ENCODE measurements around the gene TFF3. TPM values are rescaled to one million over a fixed set of nuclear protein-coding genes. Genes with fewer than 3 reads are reported as not detected.

The TFF3 gene
- total RNA-seq, 2 donors from 2014 or later: 2,373 to 4,154 TPM

- Histone ChIP-seq H3K4me3 (no peak overlapping the region), H3K9me3 (no peaks in the 10 kb centered on the region), H3K9ac (ENCODE audit: low read depth in 2 of 2, low read length in 2 of 2) (no peak overlapping the region), H3K36me3 (no peaks in the 10 kb centered on the region), H3K4me1 (no peaks in the 10 kb centered on the region), H3K27ac (no peak overlapping the region), H3K27me3 (no peaks in the 10 kb centered on the region)
- TF ChIP-seq, protein P1, sequence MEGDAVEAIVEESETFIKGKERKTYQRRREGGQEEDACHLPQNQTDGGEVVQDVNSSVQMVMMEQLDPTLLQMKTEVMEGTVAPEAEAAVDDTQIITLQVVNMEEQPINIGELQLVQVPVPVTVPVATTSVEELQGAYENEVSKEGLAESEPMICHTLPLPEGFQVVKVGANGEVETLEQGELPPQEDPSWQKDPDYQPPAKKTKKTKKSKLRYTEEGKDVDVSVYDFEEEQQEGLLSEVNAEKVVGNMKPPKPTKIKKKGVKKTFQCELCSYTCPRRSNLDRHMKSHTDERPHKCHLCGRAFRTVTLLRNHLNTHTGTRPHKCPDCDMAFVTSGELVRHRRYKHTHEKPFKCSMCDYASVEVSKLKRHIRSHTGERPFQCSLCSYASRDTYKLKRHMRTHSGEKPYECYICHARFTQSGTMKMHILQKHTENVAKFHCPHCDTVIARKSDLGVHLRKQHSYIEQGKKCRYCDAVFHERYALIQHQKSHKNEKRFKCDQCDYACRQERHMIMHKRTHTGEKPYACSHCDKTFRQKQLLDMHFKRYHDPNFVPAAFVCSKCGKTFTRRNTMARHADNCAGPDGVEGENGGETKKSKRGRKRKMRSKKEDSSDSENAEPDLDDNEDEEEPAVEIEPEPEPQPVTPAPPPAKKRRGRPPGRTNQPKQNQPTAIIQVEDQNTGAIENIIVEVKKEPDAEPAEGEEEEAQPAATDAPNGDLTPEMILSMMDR (IDR thresholded peaks at IDR 0.05): no peak
- no peak for DNase-seq
- intact Hi-C loops (cut with DNase I): no loop called here
Observed at GRCh38 chr21:42271065-42271464, 44.1 kb downstream of the TFF3 start.

- Histone ChIP-seq H3K9ac (ENCODE audit: low read depth in 2 of 2, low read length in 2 of 2) (no peak overlapping the region), H3K27ac (no peak overlapping the region), H3K36me3 (no peaks in the 10 kb centered on the region), H3K4me1 (no peaks in the 10 kb centered on the region), H3K4me3 (no peak overlapping the region), H3K9me3 (no peaks in the 10 kb centered on the region), H3K27me3 (no peaks in the 10 kb centered on the region)
- no peak for DNase-seq
- intact Hi-C loops (cut with DNase I): no loop called here
- TF ChIP-seq, protein P1 (IDR thresholded peaks at IDR 0.05): no peak
Observed at GRCh38 chr21:42269386-42269785, 45.8 kb downstream of the TFF3 start.

DNA sequence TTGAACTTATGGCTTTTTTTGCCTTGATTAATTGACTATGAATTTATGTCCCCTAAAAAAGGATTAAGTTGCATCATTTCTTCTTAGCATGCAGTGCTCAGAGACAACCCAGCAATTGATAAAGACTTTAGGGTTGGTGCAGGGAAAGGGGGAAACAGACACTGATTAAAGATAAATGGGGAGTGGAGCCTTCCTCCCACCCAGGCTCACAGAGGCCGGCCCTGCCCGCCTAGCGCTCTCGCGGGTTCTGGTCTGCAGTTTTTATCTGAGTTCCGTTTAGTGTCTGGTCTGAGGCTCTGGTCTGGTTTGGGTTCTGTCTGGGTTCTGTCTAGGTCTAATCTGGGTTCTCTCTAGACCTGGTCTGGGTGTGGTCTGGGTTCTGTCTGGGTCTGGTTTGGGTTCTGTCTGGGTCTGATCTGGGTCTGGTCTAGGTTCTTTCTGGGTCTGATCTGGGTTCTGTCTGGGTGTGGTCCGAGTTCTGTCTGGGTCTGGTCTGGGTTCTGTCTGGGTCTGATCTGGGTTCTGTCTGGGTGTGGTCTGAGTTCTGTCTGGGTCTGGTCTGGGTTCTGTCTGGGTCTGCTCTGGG is 48.1 kb downstream of the TFF3 start:
- TF ChIP-seq, protein P1 (IDR thresholded peaks at IDR 0.05): no peak
- intact Hi-C loops (cut with DNase I): no loop called here
- no peak for DNase-seq

DNA sequence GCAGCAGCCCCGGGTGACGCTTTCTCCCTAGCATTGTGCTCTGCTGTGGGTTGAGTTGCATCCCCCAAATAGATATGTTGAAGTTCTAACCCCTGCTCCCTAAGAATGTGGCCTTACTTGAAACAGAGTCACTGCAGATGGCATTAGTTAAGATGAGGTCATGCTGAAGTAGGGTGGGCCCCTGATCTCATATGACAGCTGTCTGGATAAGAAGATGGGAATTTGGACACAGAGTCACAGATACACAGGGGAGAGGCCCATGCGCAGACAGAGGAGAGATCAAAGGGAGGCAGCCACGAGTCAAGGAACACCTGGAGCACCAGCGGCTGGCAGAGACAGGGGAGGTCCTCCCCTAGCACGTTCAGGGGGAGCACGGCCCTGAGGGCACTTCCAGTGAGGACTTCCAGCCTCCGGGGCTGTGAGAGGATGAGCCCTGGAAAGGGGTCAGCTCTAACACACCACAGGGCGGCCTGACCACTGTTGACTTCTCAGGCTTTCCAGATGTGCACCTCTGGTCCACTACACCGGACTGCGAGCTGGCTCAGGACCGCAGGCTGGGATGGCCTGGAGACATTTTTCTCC is 49.9 kb downstream of the TFF3 start:
- Histone ChIP-seq H3K36me3 (no peaks in the 10 kb centered on the region), H3K27ac (no peak overlapping the region), H3K9ac (ENCODE audit: low read depth in 2 of 2, low read length in 2 of 2) (no peak overlapping the region), H3K4me1 (no peaks in the 10 kb centered on the region), H3K9me3 (no peaks in the 10 kb centered on the region), H3K27me3 (no peaks in the 10 kb centered on the region), H3K4me3 (no peak overlapping the region)
- no peak for DNase-seq
- TF ChIP-seq, protein P1 (IDR thresholded peaks at IDR 0.05): no peak
- intact Hi-C loops (cut with DNase I): no loop called here

More for the DNA sequence above, 48.1 kb downstream of the TFF3 start:
- Histone ChIP-seq H3K27me3 (no peaks in the 10 kb centered on the region), H3K9me3 (no peaks in the 10 kb centered on the region), H3K27ac (no peak overlapping the region), H3K9ac (ENCODE audit: low read depth in 2 of 2, low read length in 2 of 2) (peak overlapping the region in 1 of 2 donors; percentile 18), H3K4me3 (no peak overlapping the region), H3K36me3 (no peaks in the 10 kb centered on the region), H3K4me1 (no peaks in the 10 kb centered on the region)

GRCh38 chr21:42264245-42265195 is 50.7 kb downstream of the TFF3 start:
- no peaks in the 10 kb centered on the region for H3K27me3 ChIP-seq
- no peak for DNase-seq
- no peaks in the 10 kb centered on the region for H3K9me3 ChIP-seq
- no peaks in the 10 kb centered on the region for H3K36me3 ChIP-seq
- no peak overlapping the region for H3K4me3 ChIP-seq
- H3K4me1 ChIP-seq: no peaks in the 10 kb centered on the region
- H3K27ac ChIP-seq: no peak overlapping the region
- no peak overlapping the region for H3K9ac ChIP-seq (ENCODE audit: low read depth in 2 of 2, low read length in 2 of 2)
- intact Hi-C loops (cut with DNase I): no loop called here
- TF ChIP-seq, protein P1 (IDR thresholded peaks at IDR 0.05): no peak
